Transverse colon (tissue), 4 donors: ENCODE measurements around the gene BSPH1. TPM values are rescaled to one million over a fixed set of nuclear protein-coding genes. Genes with fewer than 3 reads are reported as not detected.

Experiments
- DNase-seq: peaks from one replicate; pipeline ENCODE4 v3.0.0-alpha.2; 2019
- H3K27ac ChIP-seq, 4 donors: fragments of 200-600 bp; sonication (generic); 2 replicates each; pipeline ENCODE4 v1.5.1; 2016 to 2018; ENCODE audit warnings: inconsistent platforms in 4 of 4
- H3K27me3 ChIP-seq: fragments of 200-600 bp; sonication (generic); 2 replicates; pipeline ENCODE4 v1.5.1; 2017; ENCODE audit warnings: inconsistent platforms
- H3K36me3 ChIP-seq, 4 donors: fragments of 200-600 bp; sonication (generic); 2 replicates each; pipeline ENCODE4 v1.5.1; 2017 to 2019; ENCODE audit warnings: inconsistent platforms in 4 of 4
- H3K4me1 ChIP-seq, 4 donors: fragments of 200-600 bp; sonication (generic); 2 replicates each; pipeline ENCODE4 v1.5.1; 2017 to 2020; ENCODE audit warnings: inconsistent platforms in 4 of 4
- H3K4me3 ChIP-seq, 4 donors: fragments of 200-600 bp; sonication (generic); 1 replicate in 1 of 4; 2 replicates in 3 of 4; pipeline versions ENCODE4 v1.5.1 to v1.6.1; 2017 to 2019; ENCODE audit warnings: inconsistent platforms in 4 of 4
- H3K9me3 ChIP-seq, 2 donors: fragments of 200-600 bp; sonication (generic); 2 replicates each; pipeline ENCODE4 v1.5.1; 2017 to 2019; ENCODE audit warnings: inconsistent platforms in 2 of 2
- CTCF ChIP-seq, 5 experiments: fragments of 200-600 bp in 3 of 5; fragments of 450-650 bp in 2 of 5; sonication (generic) in 3 of 5; IDR thresholded peaks; 1 replicate in 2 of 5; 2 replicates in 3 of 5; pipeline ENCODE4 v1.5.1; 2016 to 2017; ENCODE audit warnings: antibody characterized with exemption in 5 of 5, inconsistent platforms in 3 of 5, mild to moderate bottlenecking in 2 of 5, moderate library complexity in 1 of 5
- EP300 ChIP-seq: sonication (generic); formaldehyde crosslinking; IDR thresholded peaks from one replicate; pipeline ENCODE4 v1.6.1; 2017; ENCODE audit warnings: antibody characterized with exemption, low read depth
- POLR2A ChIP-seq: fragments of 450-650 bp; IDR thresholded peaks from one replicate; pipeline ENCODE4 v1.6.1; 2016; ENCODE audit warnings: antibody characterized with exemption, mild to moderate bottlenecking, moderate library complexity
- POLR2AphosphoS5 ChIP-seq, 3 donors: sonication (generic); formaldehyde crosslinking; IDR thresholded peaks; one replicate each; pipeline ENCODE4 v1.6.1; 2016; ENCODE audit warnings: antibody characterized with exemption in 3 of 3
- WGBS, 2 donors: methylation state at CpG; one replicate each; pipeline ENCODE4 v1.1.5; 2018; ENCODE audit warnings: low coverage in 1 of 2; 5-methylcytosine and 5-hydroxymethylcytosine counted together
- in situ Hi-C, 4 donors: fragments of 200-750 bp; cut with MboI; loops; one replicate each; pipeline versions ENCODE4 v1.15.0 to v1.15.1; 2017; ENCODE audit warnings: low sequenced_read_pairs in 3 of 4, low pct_ligation_motif_present in 1 of 4, low pct_unique_long_range_greater_than_20kb in 1 of 4
- intact Hi-C: fragments of 100-400 bp; cut with DNase I; formaldehyde crosslinking; loops from one replicate; pipeline ENCODE4 v1.15.1; 2023; ENCODE audit warnings: low total_unique reads
- total RNA-seq, 4 donors: library from RNA; depleted of rRNA; stranded (reverse); fragments of >200 nt; gene quantifications; one replicate each; pipeline ENCODE4 v1.1.0, GENCODE V29; 2016

The BSPH1 gene
- total RNA-seq, 4 donors from 2014 or later: not detected

GRCh38 chr19:48029431-48029830 lies 37.5 kb upstream of the BSPH1 start:
- no peaks in the 10 kb centered on the region for H3K9me3 ChIP-seq
- peaks cover 6% of the 10 kb centered on the region for H3K27me3 ChIP-seq
- no peak overlapping the region for H3K4me3 ChIP-seq
- H3K27ac ChIP-seq: no peak overlapping the region
- TF ChIP-seq POLR2A (no peak), CTCF (IDR thresholded peaks at IDR 0.05) (no peak), EP300 (no peak), POLR2AphosphoS5 (IDR thresholded peaks at IDR 0.05) (no peak)
- no peak for DNase-seq
- WGBS, 2 donors: 74 to 78% methylated on average over 1 to 7 of the region's 7 CpGs
- no peaks in the 10 kb centered on the region for H3K36me3 ChIP-seq
- intact Hi-C loops (no loop called here), in situ Hi-C loops (no loop called here)
- H3K4me1 ChIP-seq: no peaks in the 10 kb centered on the region

GRCh38 chr19:48025480-48025879 lies 33.5 kb upstream of the BSPH1 start:
- TF ChIP-seq CTCF (IDR thresholded peaks at IDR 0.05) (no peak), POLR2A (no peak), EP300 (no peak), POLR2AphosphoS5 (IDR thresholded peaks at IDR 0.05) (no peak)
- no peak for DNase-seq
- H3K4me1 ChIP-seq: no peaks in the 10 kb centered on the region
- H3K27ac ChIP-seq: no peak overlapping the region
- H3K27me3 ChIP-seq: peaks cover 3% of the 10 kb centered on the region
- no peaks in the 10 kb centered on the region for H3K36me3 ChIP-seq
- H3K4me3 ChIP-seq: no peak overlapping the region
- WGBS, 2 donors: 72 to 100% methylated on average over 1 to 3 of the region's 3 CpGs
- in situ Hi-C loops (no loop called here), intact Hi-C loops (no loop called here)
- no peaks in the 10 kb centered on the region for H3K9me3 ChIP-seq

DNA sequence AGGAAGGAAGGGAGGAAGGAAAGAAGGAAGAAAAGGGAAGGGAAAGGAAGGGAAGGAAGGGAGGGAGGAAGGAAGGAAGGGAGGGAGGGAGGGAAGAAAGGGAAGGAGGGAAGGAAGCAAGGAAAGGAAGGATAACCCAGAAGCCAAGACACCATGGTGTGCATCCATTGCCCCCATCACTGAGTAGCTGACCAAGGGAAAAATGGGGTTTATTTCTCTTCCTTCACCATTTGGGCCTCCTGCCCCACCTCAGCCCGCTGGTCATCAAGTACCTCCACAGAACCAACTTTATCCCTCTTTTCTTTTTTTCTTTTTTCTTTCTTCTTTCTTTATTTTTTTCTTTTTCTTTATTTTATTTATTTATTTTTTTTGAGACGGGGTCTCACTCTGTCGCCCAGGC lies 31.5 kb upstream of the BSPH1 start:
- no peak for DNase-seq
- intact Hi-C loops: no loop called here

GRCh38 chr19:48023011-48023410 lies 31.0 kb upstream of the BSPH1 start:
- TF ChIP-seq EP300 (no peak), POLR2AphosphoS5 (IDR thresholded peaks at IDR 0.05) (no peak), POLR2A (no peak), CTCF (IDR thresholded peaks at IDR 0.05) (no peak)
- intact Hi-C loops (no loop called here), in situ Hi-C loops (loop anchor here in 1 of 4 donors (25.0 kb wide), 1 partner anchor 186 kb away; no protein-coding TSS in a partner anchor)
- H3K9me3 ChIP-seq: no peaks in the 10 kb centered on the region
- no peak for DNase-seq
- H3K36me3 ChIP-seq: no peaks in the 10 kb centered on the region
- no peak overlapping the region for H3K27ac ChIP-seq
- peaks cover 3% of the 10 kb centered on the region for H3K27me3 ChIP-seq
- H3K4me3 ChIP-seq: no peak overlapping the region
- H3K4me1 ChIP-seq: no peaks in the 10 kb centered on the region
- WGBS, 2 donors: 62% methylated on average over 2 of the region's 2 CpGs

More for the DNA sequence above, 31.5 kb upstream of the BSPH1 start:
- H3K9me3 ChIP-seq: no peaks in the 10 kb centered on the region
- TF ChIP-seq POLR2A (no peak), EP300 (no peak), POLR2AphosphoS5 (IDR thresholded peaks at IDR 0.05) (no peak), CTCF (IDR thresholded peaks at IDR 0.05) (no peak)
- in situ Hi-C loops: loop anchor here in 1 of 4 donors (25.0 kb wide), 1 partner anchor 186 kb away; no protein-coding TSS in a partner anchor
- no peaks in the 10 kb centered on the region for H3K4me1 ChIP-seq
- no peak overlapping the region for H3K4me3 ChIP-seq
- no peaks in the 10 kb centered on the region for H3K36me3 ChIP-seq
- peaks cover 3% of the 10 kb centered on the region for H3K27me3 ChIP-seq
- 88 to 90% methylated on average over 3 of the region's 3 CpGs for WGBS, 2 donors
- no peak overlapping the region for H3K27ac ChIP-seq
